Measurements from ENCODE around the gene CEP44. TPM values are rescaled to one million over a fixed set of nuclear protein-coding genes. Genes with fewer than 3 reads are reported as not detected.
"Not testable (repeated sequence)": the region's sequence is repeated elsewhere in the genome, so short reads cannot be mapped to it uniquely, and the experiment has no call there.

CEP44 gene, protein sequence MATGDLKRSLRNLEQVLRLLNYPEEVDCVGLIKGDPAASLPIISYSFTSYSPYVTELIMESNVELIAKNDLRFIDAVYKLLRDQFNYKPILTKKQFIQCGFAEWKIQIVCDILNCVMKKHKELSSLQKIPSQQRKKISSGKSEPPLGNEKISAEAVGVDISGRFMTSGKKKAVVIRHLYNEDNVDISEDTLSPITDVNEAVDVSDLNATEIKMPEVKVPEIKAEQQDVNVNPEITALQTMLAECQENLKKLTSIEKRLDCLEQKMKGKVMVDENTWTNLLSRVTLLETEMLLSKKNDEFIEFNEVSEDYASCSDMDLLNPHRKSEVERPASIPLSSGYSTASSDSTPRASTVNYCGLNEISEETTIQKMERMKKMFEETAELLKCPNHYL
- 14.5 TPM for polyA plus RNA-seq (2012; ENCODE audit: insufficient read depth, insufficient read length)

DNA sequence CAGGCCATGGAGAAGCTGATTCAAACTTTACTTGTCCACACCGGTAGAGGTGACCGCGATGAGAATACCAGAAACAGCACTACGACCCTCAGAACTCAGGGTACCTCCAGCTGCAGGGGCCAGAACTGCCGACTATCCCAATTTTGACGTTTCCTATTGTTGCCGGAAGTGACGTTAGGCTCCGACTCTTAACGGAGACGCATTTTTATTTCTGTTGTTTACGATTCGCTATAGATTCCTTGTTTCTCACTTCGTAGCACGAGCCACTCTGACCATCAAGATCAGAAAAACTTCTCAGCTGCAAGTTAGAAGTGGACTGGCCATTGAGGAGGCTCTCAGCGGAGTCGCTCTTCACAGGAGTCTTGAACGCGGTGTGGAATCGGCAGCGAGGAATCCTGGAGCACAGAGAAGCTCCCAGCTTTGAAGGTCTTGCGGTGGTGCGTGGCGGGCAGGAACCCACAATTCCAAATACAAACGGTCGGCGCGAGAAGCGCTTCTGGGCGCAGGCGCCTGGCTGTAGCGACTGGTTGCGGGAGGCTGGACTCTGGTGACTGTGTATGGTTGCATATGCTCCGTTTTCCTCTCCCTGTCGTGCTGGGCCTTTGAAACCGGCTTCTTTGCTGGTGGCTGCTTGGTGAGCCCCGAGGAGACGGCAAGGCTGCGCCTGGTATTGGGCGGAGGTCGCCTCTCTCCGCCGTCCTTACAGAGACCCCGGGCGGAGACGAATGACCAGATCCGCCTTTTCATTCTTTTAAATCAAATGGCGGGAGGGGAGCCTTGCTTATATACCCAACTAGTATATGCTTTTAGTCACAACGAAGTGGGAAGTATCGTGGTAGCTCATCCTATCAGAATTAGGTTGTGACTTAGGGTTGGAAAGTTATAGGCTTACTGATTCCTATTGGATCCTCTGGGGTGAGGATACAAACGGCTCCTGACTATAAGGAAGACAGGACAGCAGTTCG is at the start of gene CEP44, which contains the start of gene FBXO8:
Gene CEP44, plus strand, starts transcription at position 405 of the 965 bp plus-strand sequence. CDS start 15,211 bp downstream, outside the sequence.
Gene FBXO8, minus strand, starts transcription at position 161 of the 965 bp plus-strand sequence. CDS start 20,575 bp downstream, outside the sequence.
- peak within 1 kb of the TSS; percentile 92 for H3K4me3 ChIP-seq (ENCODE audit: low read length)
- DNase-seq (ENCODE audit: low read depth, low spot score) = peak; percentile 73

DNA sequence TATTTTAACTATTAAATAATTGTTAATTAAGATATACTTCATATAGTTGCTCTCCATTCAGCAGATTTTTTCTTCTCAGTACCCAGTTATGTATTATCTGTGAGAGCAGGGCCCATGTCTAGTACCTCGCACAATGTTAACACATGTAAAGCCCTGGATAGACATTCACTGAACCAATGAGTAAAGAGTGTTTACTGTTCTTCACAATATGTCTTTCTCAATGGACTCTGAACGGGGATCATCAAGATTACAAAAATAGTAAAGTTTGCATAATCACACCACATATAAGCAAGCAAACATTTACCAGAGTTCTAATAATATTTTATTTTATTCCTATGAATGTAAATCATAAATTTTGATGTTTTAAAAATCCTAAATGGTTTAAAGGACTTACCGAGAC is 47.4 kb upstream of the CEP44 start:
- DNase-seq (ENCODE audit: low read depth, low spot score) = no peak
- H3K4me3 ChIP-seq (ENCODE audit: low read length) = no peak overlapping the region

DNA sequence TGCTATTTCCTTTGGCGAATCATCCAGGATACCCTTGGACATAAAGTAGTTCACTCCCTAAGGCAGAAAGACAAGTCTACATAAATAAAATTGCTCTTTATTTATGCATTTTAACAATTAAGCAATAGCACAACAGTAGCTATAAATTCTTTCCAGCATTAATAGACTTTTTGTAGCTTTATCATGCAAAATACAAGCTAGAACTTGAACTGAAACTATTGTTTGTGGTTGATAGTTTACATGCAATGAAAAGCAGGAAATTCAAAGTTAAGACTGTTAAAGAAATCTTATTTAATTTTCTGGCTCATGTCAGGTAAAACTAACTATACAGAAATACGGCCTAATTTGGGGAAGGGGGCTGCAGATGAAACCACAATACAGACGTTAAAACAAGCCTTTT is 42.5 kb upstream of the CEP44 start:
- DNase-seq (ENCODE audit: low read depth, low spot score) = no peak
- H3K4me3 ChIP-seq (ENCODE audit: low read length) = no peak overlapping the region

DNA sequence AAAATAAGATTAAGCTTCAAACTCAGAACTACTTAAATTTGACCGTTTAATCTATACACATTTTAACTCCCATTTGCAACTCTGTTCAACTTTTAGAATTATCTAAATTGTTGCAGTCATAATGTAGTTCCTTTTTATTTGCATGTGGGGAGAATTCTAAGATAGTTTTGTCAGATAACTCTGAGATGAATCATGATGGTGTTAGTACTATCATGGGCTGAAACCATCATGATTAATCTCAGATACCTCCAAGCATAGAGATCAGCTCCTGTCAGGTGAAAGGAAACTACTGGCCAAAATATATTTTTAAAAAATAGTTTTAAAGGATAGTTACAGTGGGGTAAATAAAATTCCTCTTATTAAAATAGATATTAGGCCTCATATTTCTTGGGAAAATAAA is 39.3 kb upstream of the CEP44 start:
- no peak for DNase-seq (ENCODE audit: low read depth, low spot score)
- no peak overlapping the region for H3K4me3 ChIP-seq (ENCODE audit: low read length)

DNA sequence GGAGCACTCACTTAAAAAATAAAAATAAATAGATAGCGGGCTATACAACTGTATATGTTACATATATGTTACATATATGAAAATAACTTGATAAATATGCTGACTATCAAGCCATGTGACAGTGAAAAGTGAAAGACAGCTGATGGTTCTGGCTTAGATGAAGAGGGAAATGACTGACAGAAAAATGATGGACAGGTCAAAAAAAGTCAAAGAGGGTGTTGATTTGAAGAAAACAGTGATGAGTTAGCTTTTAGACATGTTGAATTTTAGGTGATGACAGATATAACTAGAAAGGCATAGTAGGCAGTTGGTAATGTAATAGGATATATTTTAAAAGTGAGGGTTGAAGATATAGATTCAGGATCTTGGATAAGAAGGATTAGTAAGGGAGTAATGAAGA is 38.0 kb upstream of the CEP44 start:
- DNase-seq (ENCODE audit: low read depth, low spot score) = no peak

DNA sequence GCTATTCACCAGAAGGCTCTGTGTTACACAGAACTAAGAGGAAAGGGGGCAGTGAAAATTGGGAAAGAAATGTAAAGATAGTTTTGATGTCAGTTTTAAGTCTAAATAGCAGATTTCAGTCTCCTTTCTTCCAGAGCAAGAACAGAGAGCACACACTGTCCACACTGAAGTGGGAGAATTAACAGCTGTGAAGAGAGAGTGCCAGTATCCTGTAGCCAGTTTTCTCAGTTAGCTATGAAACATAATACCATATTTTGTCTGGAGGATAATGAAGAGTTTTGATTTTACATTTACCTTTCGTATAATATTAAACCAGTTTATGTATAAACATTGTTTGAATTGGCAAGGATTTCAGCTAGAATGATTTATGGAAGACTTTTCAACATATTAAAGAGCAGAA is 35.3 kb upstream of the CEP44 start:
- DNase-seq (ENCODE audit: low read depth, low spot score) = no peak
- H3K4me3 ChIP-seq (ENCODE audit: low read length) = no peak overlapping the region

More for the DNA sequence above, 38.0 kb upstream of the CEP44 start:
- H3K4me3 ChIP-seq (ENCODE audit: low read length) = no peak overlapping the region

DNA sequence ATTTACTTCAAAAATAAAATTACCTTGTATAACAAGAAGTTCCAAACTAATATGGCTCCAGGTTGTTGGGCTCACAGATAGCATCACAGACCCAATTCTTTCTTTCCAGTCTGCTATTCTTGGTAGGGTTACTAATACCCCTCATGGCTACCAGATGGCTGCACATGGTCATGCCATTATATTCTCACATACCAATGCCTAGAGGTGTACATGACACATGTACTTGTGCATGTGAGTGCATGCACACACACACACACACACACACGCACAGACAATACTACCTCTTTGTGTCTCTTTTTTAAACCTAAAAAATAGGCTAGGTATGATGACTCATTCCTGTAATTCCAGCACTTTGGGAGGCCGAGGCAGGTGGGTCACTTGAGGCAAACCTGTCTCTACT is 31.3 kb upstream of the CEP44 start:
- no peak overlapping the region for H3K4me3 ChIP-seq (ENCODE audit: low read length)
- no peak for DNase-seq (ENCODE audit: low read depth, low spot score)

DNA sequence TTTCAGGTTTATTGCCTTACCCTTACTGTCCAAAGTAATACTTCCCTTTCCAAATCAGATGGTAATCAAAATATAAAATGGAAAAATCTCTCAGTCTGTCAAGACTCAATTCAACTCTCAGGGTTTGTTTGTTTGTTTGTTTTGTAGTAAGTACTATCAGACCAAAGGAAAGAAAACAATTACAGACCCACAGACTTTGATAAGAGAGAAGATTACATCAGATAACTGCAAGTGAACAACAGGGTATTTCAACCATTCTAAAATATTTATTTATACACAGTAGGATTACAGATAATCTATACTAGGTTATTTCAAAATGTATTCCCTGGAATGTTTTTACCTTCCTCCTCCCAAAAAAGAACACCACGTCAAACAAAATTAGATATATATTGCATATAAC is 29.1 kb upstream of the CEP44 start:
- DNase-seq (ENCODE audit: low read depth, low spot score) = no peak
- H3K4me3 ChIP-seq (ENCODE audit: low read length) = no peak overlapping the region

DNA sequence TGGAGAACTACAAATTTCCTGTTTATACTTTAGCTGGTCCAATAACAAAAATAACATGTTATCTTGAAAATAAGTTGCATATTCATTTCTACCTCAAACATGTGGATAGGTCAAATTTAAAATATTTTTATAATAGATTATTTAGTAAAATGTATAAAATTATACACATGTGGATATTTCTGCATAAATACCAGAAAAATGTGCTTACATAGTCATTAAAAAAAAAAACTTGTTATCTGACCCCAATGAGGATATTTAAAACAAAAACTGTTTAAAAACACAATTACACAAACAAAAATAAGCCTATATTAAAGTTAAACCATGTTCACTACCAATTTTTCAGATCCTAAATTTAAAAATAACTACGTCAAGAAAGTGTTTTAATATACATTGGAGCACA is 28.3 kb upstream of the CEP44 start:
- no peak for DNase-seq (ENCODE audit: low read depth, low spot score)

DNA sequence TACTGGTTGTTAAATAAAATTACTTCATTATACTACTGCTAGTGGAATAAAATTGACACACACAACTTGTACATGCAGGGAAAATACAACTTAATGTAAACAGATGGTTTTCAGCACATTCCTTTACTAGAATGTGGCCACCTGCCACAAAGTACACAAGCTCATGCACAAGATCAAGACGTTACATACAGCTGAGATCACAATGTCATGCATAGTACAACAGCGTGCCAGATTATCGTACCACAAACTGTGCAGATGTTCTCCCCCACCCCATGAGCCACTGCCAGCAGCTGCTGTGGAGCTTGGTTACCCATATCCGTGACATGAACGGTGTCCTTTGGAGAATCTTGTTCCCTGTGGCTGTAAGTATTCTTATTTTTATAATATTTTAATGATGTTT is 27.9 kb upstream of the CEP44 start:
- DNase-seq (ENCODE audit: low read depth, low spot score) = no peak
- H3K4me3 ChIP-seq (ENCODE audit: low read length) = no peak overlapping the region

More for the DNA sequence above, 28.3 kb upstream of the CEP44 start:
- H3K4me3 ChIP-seq (ENCODE audit: low read length) = no peak overlapping the region

DNA sequence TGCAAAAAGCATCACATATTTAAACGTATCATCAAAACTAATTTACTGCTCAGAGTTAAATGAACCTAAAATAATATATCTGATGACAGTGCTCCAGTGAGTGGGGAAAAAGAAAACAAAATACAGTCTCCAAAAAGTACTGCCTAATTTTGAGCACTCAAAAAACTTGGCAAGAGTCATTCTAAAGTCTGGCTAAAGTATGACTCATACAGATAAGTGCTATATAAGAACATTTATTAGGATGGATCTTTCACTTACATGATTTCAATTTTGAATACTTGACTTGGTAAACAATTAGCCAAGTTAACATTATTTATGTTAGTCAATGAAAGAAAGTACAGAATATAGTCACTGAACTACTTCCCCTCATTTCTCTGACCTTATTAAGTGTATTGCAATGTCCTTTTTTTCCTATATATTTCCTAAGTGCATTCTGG is 27.4 kb upstream of the CEP44 start:
- H3K4me3 ChIP-seq (ENCODE audit: low read length) = no peak overlapping the region
- no peak for DNase-seq (ENCODE audit: low read depth, low spot score)

DNA sequence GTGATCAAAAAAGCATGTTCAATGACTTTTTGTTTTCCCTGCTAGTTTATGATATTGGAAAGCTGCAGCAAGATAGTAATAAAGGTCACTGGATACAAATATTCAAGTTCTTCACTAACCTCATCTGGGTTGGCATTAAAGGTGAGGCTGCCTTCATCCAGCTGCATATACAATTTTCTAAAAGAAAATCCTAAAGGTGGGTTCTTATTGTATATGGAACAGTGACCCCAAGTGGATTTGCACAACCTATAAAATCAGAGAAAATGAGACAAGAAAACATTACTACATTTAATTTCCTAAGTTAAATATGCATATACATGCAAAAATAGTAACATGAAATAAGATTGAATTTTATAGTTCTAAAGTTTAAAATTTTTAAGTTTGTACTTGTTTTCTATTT is 24.1 kb upstream of the CEP44 start:
- no peak overlapping the region for H3K4me3 ChIP-seq (ENCODE audit: low read length)
- DNase-seq (ENCODE audit: low read depth, low spot score) = no peak

DNA sequence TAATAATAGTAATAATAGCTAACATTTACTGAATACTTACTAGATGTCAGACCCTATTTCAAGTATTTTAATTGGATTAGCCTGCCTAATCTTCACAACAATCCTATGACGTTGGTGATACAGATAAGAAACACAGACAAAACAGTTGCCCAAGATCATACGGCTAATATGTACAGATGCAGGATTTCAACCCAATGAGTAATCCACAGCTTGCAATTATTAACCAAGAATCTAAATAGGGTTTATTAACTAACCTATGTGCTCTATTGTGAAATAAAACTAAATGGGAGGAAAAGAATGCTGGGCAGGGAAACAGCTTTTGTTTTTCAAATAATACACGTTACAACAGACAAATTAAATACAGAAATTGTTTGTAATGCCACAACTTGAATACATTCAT is 23.6 kb upstream of the CEP44 start:
- no peak for DNase-seq (ENCODE audit: low read depth, low spot score)
- H3K4me3 ChIP-seq (ENCODE audit: low read length) = no peak overlapping the region

DNA sequence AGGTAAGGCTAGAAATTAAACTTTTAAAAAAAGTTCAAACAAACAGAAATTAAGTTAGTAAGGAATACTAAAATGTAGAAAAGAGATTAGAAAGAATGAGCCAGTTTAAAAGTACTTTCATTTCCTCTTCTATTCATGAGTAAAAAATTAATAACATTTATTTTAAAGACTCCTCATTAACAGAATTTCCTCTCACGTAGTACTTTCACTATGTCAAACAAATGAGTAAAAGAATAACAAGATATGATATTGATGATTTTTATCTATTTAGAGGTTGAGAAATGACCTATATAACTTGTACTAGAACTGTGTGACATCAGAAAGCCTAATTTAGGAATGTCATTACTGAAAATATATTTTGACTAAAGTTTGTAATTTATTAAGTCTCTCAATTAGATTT is 22.3 kb upstream of the CEP44 start:
- DNase-seq (ENCODE audit: low read depth, low spot score); H3K4me3 ChIP-seq (ENCODE audit: low read length): not testable (repeated sequence)

DNA sequence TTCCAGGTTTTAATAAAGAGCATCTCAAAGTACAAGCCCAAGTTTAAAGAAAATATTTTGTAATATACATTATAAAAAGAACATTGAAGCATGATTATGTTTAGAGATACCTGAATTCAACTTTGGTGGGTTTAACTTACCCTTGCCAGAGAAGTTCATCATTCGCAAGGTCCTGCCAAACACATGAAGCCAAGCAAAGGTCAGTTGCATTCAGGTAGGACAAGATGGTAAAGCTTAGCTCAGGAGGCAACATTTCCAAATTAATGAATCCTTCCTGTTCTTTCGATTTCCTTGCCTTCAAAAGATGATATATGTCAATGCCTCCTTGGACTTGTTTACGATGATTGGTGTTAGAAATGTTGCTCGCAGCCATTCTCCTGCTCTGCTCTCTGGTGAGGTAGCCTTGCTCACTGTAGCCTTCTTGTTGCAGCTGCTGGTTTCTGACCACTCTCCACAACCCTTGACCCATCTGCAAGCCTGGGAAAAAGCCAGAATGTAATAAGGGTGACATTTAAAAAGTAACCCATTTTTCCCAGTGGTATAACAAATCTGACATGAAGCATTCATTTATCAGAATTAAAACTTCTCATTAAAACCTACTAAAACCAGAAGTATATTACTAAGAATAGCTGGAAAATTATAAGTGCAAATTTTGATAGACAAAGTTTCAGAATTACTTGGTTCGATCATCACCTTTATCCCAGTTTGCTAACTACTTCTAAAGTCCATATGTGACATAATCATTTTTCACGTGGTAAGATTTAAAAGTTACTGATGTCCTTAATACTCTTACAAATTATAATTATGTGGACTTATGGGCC is 20.9 kb upstream of the CEP44 start:
- H3K4me3 ChIP-seq (ENCODE audit: low read length) = no peak overlapping the region
- DNase-seq (ENCODE audit: low read depth, low spot score) = no peak

DNA sequence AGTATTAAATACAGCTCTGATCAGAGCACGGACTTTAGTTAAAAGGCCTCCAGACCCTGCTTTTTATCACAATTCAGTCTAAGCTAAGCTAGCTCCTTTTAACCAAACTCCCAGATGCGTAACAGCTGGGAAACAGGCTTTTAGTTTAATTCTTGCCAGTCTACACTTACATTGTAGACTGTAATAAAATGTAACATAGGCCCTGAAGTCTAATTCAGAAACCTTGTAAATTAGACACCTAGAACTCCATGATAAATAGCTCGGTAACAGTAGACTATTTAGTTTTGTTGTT is 20.3 kb upstream of the CEP44 start:
- no peak overlapping the region for H3K4me3 ChIP-seq (ENCODE audit: low read length)
- no peak for DNase-seq (ENCODE audit: low read depth, low spot score)

DNA sequence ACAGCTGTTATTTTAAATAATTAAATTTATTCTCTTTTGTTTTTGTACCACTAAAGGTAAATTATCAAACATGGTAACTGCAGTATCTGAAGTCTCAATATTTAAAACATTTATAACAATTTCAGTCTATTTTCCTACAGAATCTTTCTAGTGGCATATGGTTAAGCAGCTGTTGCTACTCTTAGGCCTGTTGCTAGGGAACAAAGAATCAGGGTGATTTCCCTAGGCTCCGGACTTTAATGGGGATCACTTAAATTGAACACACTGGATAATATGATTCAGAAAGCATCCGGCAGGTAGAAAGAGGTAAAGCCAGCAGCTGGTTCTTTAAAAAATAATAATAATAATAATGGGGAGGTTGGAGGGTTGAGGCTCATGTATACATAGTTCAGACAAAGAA is 17.8 kb upstream of the CEP44 start:
- H3K4me3 ChIP-seq (ENCODE audit: low read length) = no peak overlapping the region
- DNase-seq (ENCODE audit: low read depth, low spot score) = no peak

DNA sequence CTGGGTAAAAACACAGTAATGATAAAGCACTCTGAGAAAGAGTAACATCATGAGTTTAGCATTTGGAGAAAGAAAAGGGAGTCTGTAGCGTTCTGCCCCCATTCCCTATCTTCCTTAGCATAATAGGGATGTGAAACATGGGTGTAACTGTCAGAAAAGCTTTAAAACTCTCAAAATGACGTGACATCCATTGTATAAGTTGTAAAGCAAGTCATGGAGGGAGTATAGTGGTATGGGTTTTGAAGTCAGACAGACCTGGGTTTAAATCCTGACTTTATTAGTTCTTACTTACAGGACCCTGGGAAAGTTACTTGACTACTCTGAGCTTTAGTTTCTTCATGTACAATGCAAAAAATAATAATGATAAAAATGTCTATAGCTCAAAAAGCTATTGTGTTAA is 17.3 kb upstream of the CEP44 start:
- H3K4me3 ChIP-seq (ENCODE audit: low read length) = no peak overlapping the region
- DNase-seq (ENCODE audit: low read depth, low spot score) = no peak

DNA sequence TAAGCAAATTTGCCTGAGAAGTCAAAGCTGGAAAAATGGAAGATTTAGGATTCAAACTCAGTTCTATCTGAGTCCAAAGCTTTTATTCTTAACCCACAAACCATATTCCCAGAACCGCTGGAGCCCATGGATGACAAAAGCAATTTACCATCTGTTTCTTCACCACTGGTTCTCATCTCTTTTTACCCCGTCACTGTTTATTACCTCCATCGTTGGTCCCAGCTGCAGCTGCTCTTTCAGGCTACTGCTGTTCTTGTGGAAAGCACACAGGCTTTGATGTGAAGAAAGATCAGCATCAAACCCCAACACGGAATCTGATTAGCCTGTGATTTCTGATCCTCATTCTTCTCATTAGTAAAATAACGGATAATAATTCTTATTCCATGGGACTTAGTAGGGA is 9.8 kb upstream of the CEP44 start:
- H3K4me3 ChIP-seq (ENCODE audit: low read length) = no peak overlapping the region
- DNase-seq (ENCODE audit: low read depth, low spot score) = no peak
